GM19099 (cell line): ENCODE data around the gene SEPTIN12.

Experiments used
- POLR2A ChIP-seq: IDR thresholded peaks from 3 replicates; pipeline ENCODE4 v1.6.1; 2011; ENCODE audit warnings: low read depth; ENCODE audit not compliant: insufficient read length; ENCODE audit errors: extremely low read depth

Gene SEPTIN12

DNA sequence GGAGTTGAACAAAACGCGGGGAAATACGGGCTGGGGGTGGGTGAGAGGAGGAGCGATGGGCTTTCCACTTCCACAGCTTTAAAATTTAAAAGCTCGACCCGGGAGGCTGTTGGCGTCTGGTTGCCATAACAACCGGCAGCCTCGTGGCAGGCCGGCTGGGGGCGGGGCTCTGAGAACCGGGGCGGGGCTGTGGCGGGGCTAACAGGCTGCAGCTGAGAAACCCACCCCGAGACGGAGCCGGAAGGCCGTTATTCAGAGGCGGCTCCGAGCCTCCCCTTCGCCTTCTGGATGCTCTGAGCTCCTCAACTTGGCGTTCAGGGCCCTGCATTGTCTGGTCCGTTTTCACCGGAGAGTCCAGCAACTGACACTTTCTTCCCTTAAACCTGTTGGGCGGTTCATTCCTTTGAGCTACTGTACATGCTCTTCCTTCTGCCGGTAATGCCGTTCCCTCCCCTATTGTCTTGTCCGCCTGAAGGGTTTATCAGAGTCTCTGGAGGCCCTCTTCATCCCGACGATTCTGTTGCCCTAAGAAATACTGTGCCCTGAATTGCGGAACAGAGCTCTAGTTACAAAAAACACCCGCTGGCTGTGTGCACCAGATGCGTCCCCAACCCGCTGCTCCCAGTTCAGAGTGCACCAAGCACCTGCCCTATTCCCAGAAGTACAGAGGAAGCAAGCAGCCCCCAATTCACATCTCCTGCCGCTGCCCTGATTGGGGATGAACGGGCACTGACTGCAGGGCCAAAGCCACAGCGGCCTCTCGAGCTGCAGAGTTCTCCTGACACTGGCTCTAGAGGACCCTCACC is 53.2 kb downstream of the SEPTIN12 start:
- peak; percentile 72 for TF ChIP-seq POLR2A

DNA sequence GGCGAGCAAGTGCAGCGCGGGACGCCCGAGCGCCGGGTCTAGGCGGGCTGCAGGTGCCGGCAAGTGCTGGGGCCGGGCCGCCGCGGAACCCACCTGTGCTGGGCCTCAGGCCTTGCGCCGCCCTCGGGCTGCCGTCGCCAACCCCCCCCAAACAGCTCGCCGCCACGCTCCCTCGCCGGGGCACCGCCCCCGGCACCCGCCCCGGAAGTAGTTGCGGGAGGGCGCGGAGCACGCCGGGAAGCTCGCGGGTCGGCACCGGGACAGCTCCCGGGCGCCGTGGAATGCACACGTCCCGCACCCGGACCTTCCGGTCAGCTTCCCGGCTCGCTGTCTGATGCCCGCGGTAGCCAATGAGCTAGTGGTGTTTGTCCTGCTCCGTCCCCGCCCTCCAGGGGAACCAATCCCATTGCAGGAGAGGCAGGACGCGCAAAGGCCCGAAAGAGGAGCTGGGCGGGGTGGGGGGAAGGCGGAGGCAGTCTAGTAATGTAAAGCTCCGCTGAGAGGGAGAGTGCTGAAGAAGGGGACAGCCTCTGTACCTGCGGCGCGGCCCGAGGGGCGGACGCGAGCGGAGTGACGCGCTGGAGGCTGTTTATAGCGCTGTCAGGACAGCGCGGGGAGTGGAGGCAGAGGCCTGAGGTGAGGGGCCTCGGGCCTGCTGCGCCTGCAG is 53.9 kb downstream of the SEPTIN12 start, which contains the start of the genes ANKS3 and DNAAF8:
Gene ANKS3, minus strand, starts transcription at position 209 of the 667 bp plus-strand sequence. CDS start 4,122 bp downstream, outside the sequence.
Gene DNAAF8, plus strand, starts transcription at position 475 of the 667 bp plus-strand sequence. CDS start 1,978 bp downstream, outside the sequence.
- TF ChIP-seq POLR2A = peak; percentile 70

DNA sequence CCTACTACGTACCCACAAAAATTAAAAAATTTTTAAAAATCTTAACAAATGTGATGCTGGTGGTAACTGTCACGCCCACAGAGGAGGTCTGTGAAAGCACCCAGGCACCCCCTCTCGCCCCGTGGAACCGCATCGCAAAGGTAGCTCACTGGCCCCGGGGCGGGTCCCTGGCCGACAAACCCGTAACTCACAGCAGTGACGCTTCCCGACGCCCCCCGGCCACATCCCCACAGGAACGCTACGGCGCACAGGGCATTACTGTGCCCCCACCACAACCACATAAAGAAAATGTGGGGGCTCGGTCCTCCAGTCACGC is 54.4 kb downstream of the SEPTIN12 start:
- TF ChIP-seq POLR2A = no peak

DNA sequence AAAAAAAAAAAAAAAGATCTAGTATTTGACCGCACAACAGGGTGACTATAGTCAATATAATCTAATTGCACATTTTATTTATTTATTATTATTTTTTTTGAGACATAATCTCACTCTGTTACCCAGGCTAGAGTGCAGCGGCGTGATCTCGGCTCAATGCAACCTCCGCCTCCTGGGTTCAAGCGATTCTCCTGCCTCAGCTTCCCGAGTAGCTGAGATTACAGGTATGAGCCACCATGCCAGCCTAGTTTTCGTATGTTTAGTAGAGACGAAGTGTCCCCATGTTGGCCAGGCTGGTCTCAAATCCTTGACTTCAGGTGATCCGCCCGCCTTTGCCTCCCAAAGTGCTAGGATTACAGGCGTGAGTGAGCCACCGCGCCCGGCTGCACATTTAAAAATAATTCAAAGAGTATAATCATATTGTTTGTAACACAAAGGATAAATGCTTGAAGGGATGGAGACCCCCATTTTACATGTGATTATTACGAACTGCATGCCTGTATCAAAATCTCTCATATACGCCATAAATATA is 54.9 kb downstream of the SEPTIN12 start:
- no peak for TF ChIP-seq POLR2A

DNA sequence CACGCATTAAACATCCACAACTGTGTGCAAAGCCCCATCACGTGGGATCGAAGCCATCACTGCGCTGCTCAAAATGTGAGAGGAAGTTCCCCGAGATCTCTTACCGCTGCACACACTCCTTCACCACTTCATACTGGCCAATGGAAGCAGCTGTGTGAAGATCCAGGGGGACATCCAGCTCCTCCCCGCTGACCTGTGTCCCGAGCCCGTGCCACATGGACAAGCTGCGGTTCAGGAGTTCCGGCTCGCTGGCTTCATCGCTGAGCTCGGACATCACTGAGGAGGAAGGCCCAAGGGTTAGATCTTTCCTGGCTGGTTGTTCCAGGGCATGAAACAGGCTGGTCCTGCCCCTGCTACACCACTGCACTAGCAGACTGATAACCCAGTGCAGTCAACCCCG is 58.3 kb downstream of the SEPTIN12 start:
- no peak for TF ChIP-seq POLR2A

DNA sequence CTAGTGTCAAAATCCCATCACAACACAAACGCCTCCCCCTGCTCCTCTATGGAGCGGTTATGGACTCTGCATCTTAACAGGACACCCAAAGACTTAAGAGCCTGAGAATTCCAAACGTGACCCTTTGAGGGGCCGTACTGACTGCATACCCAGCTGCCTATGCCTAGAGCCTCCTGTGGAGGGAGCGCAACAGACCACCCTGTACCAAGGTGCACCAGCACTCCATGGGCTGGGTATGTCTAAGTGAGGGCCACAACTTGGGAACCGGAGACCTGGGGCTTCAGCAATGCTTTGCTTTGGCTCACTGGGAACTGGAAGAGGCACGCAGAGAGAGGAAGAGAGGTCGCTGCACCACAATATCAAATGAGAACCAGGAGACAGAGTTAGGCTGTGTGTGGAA is 59.5 kb downstream of the SEPTIN12 start:
- TF ChIP-seq POLR2A = no peak
